GM19372 (cell line): ENCODE data around the gene S100A7A.

Experiments
- ATAC-seq: cut with Tn5 transposase; IDR thresholded peaks from one replicate; pipeline ENCODE4 v1.9.1; 2021; ENCODE audit warnings: mild to moderate bottlenecking, low read depth, moderate library complexity; ENCODE audit not compliant: unreplicated experiment

Gene S100A7A

DNA sequence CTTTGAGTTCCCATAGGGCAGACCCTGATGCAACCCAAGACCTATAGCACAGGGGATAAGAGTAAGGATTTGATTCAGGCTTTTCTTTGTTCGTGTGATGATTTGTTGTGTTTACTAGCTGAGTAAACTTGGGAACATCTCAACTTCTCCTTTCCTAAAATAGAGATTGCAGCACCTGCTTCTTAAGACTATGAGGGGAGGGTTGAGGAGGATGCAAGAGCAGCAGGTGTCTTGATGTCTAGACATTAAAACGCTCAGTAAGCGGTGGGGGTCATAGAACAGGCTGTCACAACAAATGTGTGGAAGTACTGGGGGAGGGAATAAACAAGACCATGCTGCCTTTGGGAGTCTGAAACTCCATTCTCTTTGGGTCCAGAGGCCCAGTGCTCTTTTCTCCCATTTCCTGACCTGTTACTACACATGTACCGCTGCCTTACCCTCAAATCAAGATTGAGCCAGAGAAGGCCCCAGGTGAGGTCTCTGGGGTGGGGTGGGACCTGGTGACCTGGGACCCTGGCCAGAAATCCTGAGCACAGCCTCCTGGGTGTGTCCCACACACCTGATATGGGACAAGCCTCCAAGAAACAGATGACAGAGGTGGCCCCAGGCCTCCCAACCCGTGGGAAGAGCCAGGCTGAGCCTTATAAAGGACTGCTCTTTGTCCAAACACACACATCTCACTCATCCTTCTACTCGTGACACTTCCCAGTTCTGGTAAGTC is at the start of gene S100A7A:
Gene S100A7A, plus strand, starts transcription at position 671 of the 721 bp plus-strand sequence. CDS start 1,563 bp downstream, outside the sequence.
- ATAC-seq: no peak

DNA sequence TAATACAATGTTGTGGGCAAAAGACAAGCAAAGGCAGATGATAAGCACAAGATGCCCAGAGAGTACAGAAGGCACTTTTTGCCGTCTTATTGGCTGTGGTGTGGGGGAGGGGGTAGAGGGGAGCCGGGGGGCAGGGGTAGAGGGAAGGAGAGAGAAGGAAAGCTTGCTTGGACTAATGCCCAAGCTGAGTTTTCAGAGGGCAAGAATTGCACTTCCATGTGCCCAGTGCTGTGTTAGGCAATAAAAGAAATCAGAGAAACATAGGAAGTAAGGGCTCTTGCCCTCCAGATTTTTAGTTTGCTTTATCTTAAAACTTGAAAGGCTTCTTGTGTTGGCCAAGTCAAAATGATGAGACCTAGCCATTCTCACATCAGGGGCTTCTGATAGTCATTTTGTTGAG is 49.2 kb upstream of the S100A7A start:
- no peak for ATAC-seq

DNA sequence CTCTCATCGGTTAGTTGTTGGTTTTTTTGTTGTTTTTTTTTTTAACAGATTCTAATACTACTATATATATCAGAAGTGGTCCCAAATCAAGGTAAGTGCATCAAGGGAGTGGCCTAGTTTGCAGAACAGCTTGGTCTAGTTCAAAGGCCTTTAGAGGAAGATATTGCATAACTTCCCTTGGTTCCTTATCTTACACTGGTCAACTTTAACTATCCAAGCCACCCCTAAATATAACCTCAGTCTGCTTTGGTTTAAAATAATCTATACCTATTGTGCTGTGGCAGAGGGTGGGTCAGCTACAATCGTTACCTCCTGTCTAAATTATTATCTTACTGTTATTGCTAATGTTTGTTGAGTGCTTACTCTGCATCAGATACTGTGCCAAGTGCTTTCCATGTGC is 47.8 kb upstream of the S100A7A start:
- ATAC-seq: no peak

DNA sequence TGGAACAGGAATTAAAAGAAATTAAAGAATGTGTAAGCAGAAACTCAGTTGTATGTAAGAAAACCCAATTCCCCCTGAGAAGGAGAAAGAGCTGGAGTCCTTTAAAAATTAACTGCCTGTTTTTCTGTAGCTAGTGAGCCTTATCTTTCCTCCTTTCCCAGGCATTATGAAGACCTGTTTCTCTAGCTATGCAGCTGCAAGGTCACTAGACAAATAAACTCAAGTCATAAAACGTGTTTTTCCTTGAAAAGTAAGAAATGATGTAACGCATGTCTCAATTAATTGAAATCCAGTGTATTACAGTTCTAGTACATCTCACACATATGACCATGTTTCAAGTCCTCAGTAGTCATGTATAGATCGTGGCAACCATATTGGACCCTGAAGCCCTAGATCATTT is 46.2 kb upstream of the S100A7A start:
- no peak for ATAC-seq

DNA sequence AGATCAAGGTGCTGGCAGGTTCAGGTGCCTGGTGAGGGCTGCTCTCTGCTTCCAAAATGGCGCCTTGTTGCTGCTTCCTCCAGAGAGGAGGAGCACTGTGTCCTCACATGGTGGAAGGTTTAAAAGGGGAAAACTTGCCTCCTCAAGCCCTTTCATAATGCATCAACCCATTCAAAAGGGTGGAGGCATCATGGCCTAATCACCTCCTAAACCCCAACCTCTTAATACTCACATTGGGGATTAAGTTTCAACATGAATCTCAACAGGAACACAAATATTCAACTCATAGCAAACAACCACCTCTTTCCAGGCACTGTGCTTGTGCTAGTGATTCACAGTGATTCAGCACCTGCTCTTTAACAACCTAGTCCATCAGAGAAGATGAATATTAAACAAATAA is 45.1 kb upstream of the S100A7A start:
- no peak for ATAC-seq

DNA sequence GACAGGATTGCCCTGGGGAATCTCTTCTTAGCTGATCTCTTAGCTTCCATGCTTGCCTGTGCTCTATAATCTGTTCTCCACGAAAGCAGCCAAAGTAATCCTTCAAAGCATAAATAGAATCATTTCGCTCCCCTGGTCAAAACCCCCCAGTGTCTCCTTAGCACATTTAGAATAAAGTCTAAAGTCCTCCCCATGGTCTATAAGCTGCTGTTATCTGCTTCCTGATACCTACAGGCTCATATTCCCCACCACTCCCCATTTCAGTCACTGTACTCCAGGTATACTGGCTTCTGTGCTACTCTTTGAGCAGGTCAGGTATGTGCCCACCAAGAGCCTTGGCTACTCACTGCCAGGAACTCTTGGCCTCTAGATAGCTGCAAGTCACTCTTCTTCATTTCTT is 43.7 kb upstream of the S100A7A start:
- ATAC-seq: no peak

DNA sequence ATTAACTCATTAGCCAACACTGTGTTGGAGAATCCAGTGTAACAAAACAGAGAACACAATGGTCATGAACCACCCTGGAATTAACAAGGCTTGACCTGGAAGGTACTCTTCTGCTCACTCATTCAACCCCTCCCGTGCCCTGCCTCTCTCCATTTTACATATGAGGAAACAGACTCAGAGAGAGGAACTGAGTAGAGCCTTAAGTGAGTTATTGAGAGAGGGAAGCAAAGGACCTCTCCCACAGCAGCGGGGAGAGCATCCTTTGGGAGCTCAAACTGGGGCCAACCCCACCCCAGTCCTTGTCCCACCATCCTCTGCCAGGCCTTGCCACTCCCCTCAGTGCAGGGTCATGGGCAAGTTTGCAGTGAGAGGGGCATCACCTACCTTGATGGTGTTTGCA is 42.2 kb upstream of the S100A7A start:
- no peak for ATAC-seq

DNA sequence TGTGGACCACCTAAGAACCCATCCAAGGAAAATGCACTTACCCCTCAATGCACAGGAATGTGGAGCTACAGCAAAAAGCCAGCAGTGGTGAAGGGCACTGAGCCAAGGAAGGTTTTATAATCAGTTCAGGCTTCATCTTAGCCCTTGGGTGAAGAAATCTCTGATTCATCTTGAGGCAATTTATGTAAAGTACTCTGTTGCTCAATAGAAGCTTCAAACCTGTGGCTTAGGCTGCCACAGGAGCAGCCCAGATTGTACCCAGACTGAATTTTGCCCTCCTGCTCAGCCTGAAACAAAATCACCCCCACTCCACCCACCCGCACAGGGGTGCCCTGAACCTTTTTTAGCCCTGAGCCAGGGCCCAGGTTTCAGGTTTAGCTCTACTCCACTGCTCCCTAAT is 40.8 kb upstream of the S100A7A start, which contains the start of gene S100A12:
Gene S100A12, minus strand, starts transcription at position 111 of the 400 bp plus-strand sequence. CDS start 1,029 bp downstream, outside the sequence.
- no peak for ATAC-seq

DNA sequence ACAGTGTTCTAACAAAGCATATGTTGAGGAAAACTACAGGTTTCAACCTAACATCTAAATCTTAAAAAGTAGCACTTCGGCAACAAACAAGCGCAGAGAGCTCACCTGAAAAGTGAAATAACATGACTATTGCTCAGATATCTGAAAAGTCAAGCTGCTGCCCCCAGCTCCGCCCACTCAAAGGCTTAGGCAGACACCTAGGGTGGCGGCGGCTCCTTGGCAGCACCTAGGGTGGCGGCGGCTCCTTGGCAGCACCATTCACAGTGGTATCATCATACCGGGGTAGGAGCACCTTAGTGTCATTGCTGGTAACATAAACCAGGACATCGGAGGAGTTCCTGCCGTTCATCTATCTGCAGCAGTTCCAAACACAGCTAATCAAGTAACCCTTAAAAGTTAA is 36.7 kb upstream of the S100A7A start:
- no peak for ATAC-seq

DNA sequence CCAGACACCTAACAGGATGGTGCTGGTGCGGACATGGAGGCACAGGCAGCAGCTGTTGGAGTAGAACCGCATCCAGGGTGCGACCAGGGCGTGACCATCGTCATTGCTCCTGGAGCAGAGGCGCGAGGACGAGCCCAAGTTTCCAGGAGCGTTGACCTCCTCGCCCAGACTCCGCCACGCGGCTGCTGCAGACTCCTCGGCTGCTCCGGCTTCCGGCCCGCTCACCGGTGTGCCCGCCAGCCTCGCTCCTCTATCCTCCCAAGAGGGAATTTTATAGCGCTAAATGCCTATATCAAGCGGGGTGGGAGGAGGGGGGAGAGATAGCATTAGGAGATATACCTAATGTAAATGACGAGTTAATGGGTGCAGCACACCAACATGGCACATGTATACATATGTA is 35.6 kb upstream of the S100A7A start:
- no peak for ATAC-seq

DNA sequence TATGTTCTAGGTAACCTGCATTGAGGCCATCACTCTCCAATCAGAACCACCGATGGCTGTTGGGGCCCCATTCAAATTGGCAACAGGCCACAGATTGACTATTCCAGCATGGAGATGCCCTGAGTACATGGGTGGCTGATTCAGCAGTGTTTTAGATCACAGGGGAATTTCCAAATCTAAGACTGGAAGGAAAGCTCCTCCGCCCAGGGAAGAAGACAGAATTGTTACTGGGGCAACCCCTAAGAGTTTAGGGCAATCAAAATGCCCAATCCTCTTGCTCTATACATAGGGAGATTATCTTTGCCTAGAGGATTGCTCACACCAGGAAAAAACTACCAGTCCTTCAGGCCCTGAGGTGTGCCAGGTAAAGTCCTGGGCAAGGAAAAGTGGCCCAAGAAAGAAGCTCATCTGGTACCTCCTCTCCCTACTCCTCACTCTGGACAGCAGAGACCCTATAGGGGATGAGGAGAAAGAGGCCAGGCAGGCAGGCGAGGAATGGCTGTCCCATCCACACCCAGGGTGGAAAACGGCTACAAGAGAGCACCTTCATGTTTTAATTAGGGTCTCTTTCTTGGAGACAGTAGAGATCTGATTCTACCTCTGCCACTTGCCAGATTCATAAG is 31.3 kb upstream of the S100A7A start:
- ATAC-seq: no peak

DNA sequence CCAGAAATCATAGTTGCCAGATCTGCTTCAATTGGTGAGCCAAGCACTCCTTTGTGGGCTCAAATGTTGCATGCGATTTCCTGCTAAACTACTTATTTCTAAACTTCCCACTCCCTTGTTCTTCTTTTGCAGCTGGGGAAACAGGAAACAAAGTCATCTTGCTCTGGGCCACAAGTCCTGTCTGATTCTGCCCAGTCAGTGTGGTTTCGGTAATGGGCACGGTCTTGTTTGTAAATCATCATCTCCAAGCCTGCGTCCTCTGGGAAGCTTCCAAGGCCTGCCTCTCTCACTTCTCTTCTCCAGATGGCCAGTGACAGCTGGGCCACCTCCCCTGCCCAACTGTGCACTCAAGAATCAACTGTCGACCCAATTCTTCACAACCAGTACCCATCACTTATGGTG is 29.8 kb upstream of the S100A7A start:
- no peak for ATAC-seq

DNA sequence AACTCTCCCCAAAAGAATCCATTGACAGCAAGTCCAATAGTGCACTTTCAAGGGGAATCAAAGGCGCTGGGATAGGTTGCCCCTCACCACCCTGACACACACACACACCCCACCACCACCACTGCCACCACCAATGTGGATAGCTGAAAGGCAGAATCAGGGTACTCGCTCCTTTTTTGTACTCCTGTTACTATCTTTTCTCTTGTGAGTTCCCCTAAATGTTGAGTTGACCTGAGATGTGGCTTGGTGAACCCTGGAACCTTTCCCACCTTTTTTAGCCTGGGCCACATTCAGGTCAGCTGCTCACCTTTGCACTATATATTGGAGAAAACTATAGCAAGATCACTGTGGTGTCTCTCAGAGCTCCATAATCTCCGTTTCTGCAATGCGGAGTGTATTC is 29.3 kb upstream of the S100A7A start:
- no peak for ATAC-seq

DNA sequence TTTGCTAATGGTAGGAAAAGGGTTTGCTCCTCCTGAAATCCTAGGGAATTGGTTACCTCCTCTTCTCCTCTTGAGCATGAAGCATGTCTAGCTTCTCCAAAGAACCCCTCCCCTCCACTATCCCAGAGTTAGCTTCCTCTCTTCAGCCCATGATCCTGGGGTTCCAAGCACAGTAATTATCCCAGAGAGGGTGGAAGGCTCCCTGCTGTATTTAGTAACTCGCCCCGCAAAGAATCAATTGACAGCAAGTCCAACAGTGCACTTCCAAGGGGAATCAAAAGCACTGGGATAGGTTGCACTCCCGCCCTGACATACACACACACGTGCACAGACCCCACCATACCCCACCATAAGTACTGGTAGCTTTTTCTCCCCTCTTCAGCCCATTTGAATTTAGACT is 28.5 kb upstream of the S100A7A start:
- no peak for ATAC-seq

DNA sequence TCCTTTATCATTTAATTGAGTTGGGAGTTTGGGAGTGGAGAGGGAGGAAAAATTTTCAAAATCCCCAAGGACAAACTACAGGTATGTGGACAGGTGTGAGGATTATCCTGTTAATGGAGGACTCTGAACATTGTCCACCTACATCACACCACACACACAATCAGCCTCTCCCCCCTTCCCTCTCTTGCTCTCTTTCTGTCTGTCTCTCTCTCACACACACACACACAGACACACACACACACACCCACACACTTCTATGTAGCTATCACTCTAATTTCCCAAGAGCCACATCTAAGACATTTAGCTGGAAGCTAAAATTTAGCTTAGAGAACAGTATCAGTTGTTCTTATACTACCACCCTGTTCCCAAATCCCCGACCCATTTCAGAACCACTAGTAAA is 26.9 kb upstream of the S100A7A start:
- no peak for ATAC-seq

DNA sequence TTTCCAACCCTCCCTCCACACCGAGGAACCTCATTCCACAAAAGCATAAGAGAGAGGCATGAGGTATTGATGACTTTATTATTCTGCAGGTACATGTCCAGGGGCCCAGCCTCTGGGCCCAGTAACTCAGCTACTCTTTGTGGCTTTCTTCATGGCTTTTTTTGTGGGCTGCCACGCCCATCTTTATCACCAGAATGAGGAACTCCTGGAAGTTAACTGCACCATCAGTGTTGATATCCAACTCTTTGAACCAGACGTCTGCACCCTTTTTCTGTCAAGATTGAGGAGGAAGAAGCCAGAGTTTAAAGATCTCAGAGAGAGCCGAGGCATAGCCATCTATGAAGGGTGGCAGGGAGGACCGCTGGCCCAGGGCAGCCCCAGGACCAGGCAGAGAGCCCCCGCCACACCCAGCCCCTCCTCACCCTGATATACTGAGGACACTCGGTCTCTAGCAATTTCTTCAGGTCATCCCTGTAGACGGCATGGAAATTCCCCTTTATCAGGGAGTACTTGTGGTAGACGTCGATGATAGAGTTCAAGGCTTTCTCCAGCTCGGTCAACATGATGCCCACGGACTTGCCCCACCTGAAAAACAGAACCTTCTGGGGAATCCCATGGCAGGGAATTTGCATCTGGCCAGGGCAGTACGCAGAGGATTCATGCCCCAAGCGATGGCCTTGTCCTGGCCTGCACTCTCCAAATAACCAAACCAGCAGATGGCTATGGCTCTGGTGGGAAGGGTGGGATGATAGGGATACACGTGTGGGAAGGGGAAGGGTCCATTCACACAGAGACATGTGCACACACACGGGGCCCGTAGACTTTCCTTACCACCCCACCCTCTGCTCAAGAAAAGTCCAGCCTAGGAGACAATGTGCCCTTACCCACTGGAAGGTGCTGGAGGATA is 26.1 kb upstream of the S100A7A start:
- no peak for ATAC-seq

DNA sequence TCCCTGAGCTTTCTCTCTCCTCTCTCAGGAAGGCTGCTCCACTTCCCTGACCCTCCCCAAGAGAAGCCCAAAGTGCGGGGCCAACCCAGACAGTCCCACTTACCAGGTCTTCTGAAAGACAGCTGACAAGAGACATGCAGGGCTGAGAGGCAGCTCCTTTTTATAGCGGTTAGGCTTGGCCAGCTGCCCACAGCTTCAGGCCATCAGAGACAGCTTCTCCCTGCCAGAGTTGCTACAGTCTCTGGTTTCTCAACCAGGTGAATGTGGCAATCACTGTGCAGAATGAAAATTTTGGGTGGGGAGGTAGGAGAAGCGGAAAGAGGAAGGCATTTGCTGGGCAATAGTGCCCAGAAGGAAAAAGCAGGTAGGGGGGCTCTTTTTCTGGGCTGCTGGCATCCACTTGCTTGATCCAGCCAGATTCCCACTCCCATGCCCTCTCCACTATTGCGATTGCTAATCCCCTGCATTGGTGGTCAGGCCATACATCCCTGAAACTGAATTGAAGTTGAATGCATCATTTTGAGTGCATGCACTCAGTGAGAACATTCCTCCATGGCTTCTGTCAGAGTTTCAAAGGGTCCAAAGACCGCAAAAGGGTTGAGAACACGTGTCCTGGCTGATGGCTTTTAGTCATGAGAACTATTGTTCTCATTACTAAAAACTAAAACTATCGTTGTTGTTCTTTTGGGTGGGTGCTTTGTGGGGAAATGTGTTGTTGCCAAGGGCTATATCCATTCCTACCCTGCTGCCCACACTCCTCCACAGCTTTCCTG is 25.2 kb upstream of the S100A7A start, which contains the start of gene S100A8:
Gene S100A8, minus strand, starts transcription at position 136 of the 773 bp plus-strand sequence. CDS start 538 bp downstream, outside the sequence.
- no peak for ATAC-seq

DNA sequence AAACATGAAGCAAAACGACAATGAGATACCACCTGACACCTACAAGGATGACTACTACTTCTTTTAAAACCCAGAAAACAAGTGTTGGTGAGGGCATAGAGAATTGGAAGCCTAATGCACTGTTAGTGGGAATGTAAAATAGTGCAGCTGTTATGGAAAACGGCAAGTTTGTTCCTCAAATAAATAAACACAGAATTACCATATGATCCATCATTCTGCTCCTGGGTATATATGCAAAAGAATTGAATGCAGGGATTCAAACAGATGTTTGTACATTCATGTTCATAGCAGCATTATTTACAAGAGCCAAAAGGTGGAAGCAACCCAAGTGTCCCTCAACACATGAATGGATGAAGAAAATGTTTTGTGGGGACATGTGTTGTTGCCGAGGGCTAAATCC is 24.1 kb upstream of the S100A7A start:
- ATAC-seq: no peak

DNA sequence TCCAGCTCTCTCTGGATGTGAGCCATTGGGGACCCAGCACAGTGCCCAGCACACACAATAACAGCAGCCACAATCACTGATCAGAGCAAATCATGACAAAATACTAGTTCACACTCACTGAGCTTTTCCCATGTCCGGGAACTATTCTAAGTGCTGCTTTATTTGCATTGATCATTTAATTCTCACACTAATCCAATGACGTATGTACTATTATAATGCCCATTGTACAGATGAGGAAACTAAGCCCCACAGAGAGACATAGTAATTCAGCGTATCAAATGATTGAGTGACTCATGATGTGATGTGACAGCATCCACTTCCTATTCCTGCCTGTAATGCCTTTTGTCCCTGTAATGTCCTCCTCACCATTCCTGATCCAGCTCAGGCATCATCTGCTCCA is 23.5 kb upstream of the S100A7A start:
- ATAC-seq: no peak

DNA sequence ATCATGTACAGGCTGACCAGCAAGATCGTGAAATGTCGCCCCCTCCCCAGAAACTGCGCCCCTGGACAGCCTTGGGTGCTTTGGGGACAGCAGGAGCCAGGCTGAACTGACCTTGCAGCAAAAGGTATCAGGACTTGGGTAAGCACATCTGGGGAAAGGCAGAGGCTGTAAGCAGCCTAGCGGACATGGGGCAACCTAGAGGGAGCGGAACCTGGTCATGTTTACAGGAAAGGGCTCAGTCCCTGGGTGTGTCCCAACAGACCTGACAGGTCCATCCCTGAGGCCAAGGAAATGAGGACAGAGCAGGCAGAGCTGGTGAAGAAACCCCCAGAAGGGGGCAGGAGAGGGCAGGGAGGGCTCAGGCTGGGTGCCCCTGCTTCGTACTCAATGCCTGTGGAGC is 22.4 kb upstream of the S100A7A start:
- ATAC-seq: no peak
